IPS-NIHi11 (cell line): ENCODE data around the gene DDHD1.
"Not testable (repeated sequence)": the region's sequence is repeated elsewhere in the genome, so short reads cannot be mapped to it uniquely, and the experiment has no call there.

ENCODE experiments used
- DNase-seq: peaks from one replicate; pipeline ENCODE4 v3.0.0; 2012; ENCODE audit warnings: mixed read lengths, low spot score

DDHD1 gene

DNA sequence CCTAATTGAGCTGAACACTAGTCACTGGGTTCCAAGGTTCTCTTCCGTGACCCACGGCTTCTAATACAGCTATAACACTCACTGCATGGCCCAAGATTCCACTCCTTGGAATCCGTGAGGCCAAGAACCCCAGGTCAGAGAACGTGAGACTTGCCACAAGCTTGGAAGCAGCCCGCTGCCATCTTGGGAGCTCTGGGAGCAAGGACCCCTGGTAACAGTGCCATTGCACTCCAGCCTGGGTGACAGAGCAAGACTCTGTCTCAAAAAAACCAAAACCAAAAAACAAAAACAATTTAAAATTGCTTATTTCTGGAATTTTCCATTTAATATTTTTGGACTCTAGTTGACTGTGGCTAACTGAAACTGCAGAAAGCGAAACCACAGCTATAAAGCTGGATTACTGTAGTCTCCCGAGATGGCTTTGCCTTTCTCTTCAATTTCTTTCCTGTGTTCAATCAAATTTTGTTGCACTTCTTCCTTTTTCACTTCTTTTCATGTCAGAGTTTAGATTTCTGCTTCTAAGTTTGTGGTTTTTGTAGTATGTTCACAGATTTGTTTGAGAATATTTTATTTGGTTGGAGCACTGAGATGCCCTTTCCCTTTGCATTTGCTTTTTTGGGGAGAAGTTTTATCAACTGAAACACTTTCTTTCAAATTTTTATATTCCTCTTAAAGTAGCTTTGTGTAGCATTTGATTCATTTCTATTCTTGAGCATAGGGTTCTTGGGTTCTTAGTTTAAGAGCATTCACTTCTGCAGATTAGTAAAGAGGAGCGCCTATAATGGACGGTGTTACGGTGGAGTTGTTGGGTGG is 44.6 kb downstream of the DDHD1 start:
- no peak for DNase-seq

DNA sequence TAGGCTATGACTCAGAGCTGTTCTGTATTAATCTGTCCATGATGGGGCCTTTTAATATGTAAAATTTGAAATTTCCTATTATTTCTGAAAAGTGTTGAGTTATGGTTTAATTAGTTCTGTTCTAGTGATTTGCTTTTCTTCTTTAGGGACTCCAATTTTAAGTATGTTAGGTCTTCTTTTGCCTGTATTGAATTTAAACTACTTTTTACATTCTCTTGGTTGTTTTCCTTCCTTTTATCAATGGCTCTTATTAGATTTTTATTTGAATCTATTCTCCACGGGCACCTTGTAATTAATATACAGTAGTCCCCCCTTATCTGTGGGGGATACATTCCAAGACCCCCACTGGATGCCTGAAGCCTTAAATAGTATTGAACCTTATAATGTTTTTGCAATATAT is 46.4 kb downstream of the DDHD1 start:
- DNase-seq: no peak

DNA sequence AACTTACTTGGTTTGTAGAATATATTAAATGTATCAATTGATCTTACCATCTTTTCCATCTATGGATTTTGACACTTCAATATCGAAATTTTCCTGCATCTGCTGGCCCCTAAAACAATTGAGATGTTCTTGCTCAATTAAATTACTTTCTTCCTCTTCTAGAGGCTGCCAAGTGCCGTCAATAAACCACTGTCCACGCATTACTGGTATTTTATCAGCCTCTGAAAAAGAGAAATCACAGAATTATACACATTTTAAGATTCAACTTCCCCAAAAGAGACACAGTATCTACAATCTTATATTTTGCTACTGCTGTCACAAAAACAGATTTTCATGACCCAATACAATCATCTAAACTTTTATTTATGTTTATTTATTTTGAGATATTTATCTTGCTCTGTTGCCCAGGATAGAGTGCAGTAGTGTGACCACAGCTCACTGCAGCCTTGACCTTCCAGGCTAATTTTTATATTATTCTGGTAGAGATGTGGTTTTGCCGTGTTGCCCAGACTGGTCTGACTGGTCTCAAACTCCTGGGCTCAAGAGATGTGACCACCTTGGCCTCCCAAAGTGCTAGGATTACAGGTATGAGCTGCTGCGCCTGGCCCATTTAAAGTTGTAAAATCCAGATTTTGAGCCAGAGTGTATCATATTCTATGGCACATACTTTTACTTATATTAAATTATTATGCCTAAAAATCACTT is 49.3 kb downstream of the DDHD1 start:
- DNase-seq: no peak

DNA sequence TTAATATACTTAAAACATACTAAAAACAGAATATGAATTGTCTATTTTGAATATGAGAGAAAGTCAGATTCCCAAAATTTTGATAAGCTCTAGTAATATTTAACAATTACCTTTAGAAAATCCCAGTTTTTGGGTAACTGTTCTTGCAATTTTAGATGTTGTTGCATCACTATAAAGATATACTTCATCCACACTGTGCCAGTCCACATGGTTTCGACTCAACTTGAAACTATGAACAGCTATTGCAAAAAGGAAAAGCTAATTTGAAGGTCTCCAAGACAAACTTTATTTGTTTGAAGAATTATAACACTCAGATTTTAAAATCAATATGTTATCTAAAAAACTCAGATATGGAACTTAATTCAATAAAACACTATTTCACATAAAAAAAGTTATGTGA is 59.9 kb downstream of the DDHD1 start:
- no peak for DNase-seq

DNA sequence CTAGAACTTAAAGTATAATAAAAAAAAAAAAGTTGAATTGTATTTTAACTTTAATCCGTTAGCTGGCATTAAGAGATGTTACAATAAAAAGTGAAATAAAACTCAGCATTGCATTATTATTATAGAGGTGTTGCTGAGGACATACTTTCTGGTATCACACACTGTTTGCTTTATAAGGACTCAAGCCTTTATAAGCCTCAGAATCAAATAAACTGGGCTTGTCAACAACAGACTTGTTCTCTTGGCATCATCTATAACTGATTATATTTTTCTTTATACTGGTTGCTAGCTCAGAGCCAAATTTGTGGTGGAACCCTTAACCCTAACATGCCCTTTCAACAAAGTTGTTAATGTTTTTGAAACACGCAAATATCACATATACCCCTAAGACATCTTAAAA is 62.3 kb downstream of the DDHD1 start:
- no peak for DNase-seq

DNA sequence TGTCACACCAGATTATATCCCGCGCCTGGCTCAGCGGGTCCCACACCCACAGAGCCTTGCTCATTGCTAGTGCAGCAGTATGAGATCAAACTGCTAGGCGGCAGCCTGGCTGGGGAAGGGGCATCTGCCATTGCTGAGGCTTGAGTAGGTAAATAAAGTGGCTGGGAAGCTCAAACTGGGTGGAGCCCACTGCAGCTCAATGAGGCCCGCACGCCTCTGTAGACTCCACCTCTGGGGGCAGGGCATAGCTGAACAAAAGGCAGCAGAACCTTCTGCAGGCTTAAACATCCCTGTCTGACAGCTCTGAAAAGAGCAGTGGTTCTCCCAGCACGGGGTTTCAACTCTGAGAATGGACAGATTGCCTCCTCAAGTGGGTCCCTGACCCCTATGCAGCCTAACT is 68.2 kb downstream of the DDHD1 start:
- DNase-seq: not testable (repeated sequence)

DNA sequence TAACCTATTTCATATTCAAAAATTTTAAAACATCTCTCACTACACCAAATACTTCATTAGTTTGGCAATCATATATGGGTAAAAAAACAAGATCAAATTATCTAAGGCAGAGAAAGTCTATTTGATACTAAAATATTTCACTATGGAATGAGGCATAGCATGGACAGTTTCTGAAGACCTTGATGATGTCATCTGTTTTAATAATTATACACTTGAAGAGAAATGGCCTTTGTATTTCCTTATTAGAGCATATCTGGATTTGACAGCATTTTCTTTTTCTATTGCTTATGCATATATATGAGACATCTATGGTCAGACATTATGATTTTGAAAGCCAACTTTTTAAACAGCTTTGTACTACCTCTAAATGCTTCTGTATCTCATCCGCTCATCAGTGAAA is 88.6 kb downstream of the DDHD1 start:
- DNase-seq: no peak

DNA sequence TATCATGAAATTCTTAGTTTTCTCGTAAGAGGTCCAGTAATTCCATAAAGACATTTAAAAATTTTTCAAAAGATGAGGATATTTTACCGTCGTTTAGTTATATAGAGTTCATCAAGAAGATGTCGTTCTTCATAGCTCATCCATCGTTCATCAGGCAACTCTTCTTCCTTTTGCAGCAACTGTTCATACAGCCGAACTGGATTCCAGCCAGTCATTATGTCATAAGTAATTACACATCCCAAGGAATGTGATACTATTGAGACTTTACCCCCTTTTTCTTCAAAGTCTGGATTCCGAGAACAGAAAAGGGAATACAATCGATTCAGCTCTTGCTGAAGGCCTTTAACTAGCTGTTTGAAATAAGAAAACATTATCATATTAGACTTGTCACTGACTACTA is 90.3 kb downstream of the DDHD1 start:
- no peak for DNase-seq

DNA sequence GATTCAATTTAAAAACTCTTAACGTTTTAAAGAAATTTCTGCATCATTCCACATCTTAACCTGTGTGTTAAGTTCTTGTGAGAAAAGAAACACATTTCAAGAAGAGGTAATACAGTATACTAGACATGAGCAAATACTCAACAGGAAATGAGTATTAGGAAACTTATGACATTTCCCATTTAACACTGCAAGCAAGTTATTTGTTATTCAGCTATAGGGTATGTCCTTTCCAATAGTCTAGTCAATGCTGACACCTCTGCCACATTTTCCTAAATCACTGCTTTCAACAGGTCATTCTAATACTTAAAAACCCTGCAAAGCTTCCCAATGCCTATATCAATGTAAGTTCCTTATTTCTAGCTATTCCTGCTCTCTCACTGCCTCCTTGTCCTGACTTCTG is 93.1 kb downstream of the DDHD1 start:
- no peak for DNase-seq

DNA sequence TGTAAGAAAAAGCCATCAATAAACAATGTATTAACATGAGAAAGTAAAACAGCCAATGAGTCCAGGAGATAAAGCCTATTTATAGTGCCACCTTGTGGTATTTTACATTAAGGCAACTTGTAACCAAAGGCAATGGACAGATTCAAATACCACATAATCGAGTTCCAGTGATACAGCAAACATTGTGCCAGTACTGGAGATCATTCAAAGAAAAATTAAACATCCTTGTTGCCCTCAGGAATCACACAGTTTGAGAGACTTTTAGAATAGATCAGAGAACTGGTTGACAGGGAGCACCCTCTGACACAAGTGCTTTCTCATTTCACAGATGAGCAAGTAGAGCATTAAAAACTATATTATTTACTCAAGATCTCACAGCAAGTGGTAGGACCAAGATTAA is 98.1 kb downstream of the DDHD1 start:
- DNase-seq: peak; percentile 55

DNA sequence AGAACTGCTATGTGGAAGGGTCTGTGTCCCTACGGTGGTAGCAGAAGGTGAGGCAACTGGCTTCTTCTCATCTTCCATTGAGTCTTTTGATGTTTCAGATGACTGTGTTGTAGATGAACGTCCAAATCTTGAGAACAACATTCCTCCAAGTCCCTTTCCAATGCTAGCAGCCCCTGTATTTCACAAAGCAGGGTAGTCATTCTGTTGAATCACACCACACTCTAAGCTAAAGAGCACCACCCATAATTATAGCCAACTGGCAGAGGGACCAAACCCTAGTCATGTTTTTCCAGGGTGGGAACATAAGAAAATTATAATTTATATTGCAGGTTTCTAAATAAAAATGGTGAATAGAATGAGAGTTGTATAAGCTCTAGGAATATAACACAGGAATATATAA is 98.7 kb downstream of the DDHD1 start:
- no peak for DNase-seq

DNA sequence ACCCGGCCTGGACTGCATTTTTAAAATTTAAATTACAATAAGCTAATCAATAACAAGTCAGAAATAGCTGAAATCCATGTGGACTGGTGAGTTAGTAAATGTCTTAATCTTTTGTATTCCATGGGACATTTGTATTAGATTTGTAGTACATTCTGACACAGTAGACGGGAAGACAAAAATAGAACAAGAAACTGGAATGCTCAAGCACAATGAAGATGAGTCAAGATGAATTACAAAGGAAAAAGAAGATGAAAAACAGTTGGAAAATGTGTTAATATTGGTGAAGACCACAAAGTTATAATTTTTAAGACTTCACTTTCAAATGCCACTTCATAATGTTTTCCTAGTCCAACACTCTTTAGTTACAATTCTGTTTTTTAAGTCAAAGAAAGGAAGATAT is 104.5 kb downstream of the DDHD1 start:
- no peak for DNase-seq

DNA sequence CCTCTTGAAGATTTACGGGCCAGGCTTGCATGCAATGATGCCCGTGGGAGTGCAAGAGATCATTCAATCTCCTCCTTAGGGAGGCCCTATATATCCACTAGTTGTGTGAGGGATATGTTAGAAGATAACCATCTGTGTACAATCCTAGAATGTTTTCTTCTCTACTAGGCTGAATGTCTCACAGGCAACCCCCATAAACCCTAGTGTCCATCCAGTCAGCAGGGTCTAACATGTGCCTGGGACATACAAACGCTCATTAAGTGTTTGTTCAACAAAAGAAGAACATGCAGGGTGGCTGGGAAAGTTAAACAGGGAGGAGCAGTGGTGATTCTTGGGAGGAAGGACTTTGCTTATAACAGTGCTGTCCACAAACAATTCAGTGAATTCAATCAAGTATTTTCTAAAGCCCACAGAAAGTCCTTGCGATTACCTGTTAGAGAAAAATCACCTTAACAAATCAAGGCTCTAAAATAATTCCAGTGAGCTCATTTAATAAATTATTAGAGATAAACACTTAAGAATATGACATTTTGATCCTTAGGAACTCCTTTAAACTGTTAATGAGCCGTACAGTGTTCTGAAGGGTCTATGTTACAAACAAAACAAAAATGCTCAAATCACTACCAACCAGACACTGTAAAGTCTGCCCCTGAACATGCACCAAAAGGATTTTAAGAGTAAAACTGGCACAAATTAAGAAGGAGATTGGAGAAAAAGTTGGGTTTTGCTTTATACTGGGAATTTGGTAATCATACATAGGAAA is 105.6 kb downstream of the DDHD1 start:
- no peak for DNase-seq

DNA sequence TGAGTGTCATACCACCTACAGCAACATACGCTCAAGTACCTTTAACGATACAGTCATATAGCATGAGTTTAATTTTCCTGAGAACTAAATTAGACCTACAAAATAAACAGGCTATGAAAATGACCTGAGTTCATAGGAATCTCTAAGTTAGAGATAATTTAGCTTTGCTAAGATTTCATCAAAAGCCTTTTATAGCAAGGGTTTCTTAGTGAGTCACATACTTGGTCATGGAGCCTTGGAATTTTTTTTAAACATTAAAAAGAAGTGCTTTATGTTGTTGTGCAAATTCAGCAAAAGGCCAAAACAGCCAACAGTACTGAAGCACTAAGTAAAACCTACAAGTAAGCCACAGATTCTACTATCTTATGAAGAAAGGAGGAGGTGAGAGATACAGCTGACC is 108.6 kb downstream of the DDHD1 start:
- DNase-seq: no peak

DNA sequence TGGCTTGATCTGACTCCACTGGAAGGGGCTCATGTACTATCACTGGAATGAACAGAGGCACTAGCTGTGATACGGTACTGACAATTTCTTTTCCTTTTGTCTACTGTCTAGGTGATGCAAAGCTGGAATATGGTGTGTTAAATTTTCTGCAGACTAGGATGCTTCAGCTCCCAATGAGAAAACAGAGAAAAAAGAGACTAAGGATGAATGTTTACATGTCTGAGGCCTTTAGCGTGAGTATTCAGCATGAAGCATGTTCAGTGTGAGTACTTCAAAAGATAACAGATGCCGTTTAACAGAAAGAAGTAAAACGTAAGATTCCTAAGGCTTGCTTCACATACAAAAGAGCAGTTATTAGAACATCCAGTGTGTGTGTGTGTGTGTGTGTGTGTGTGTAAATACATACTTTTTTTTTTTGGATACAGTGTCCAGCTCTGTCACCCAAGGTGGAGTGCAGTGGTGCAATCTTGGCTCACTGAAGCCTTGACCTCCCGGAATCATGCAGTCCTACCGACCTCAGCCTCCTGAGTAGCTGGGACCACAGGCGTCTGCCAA is 110.0 kb downstream of the DDHD1 start:
- no peak for DNase-seq

DNA sequence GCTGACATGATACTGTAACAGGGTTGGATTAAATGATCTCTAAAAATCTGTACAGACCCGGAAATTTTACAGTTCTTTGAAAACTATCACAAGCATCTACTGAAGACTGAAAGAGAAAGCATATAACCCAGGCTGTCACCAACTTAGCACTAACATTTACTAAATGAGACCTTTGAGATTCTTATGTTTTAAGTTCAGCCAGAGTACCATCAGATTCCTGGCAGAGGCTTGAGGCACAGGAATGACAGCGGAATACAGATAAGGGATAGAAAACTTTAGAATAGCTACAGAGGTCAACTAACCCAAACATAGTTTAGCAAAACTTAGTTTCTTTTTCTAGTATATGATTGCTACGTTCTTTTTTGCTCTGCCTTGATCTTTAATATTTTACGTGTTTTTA is 110.6 kb downstream of the DDHD1 start:
- DNase-seq: no peak

DNA sequence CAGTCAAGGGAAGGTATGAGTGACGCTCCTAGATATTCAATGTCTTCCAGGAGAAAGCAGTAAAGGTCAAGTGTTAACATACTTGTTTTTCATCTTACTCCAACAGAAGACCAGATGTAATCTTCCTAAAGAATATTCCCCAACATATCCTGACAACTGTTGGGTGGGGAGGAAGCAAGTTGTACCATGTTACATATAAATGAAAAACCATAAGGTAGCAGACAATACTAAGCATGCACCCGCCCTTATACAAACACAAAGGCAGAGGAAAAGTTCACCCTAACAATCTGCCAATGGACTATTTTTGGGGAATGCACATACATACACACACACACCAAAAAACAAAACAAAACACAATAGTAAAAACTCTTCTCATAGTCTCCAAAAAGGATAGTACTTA is 112.1 kb downstream of the DDHD1 start:
- DNase-seq: no peak

DNA sequence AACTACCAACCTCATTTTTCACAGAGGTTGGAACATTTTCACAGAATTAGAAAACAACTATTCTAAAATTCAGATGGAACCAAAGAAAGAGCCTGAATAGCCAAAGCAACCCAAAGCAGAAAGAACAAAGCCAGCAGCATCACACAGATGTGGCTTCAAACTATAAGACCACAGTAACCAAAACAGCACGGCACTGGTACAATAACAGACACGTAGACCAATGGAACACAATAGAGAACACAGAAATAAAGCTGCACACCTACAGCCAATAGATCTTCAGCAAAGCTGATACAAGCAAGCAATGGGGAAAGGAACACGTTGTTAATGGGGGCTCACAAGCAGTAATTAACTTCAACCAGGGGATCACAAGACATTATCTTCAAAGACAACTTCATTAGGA is 114.5 kb downstream of the DDHD1 start:
- no peak for DNase-seq

DNA sequence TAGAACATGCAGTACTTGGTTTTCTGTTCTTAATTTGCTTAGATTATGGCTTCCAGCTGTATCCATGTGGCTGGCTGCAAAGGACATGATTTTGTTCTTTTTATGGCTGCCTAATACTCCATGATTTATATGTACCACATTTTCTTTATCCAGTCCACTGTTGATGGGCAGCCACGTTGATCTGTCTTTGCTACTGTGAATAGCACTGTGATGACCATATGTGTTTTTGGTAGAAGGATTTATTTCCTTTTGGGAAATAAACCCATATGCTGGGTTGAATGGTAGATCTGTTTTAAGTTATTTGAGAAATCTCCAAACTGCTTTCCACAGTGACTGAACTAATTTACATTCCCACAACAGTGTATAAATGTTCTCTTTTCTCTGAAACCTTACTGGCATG is 116.1 kb downstream of the DDHD1 start:
- no peak for DNase-seq

DNA sequence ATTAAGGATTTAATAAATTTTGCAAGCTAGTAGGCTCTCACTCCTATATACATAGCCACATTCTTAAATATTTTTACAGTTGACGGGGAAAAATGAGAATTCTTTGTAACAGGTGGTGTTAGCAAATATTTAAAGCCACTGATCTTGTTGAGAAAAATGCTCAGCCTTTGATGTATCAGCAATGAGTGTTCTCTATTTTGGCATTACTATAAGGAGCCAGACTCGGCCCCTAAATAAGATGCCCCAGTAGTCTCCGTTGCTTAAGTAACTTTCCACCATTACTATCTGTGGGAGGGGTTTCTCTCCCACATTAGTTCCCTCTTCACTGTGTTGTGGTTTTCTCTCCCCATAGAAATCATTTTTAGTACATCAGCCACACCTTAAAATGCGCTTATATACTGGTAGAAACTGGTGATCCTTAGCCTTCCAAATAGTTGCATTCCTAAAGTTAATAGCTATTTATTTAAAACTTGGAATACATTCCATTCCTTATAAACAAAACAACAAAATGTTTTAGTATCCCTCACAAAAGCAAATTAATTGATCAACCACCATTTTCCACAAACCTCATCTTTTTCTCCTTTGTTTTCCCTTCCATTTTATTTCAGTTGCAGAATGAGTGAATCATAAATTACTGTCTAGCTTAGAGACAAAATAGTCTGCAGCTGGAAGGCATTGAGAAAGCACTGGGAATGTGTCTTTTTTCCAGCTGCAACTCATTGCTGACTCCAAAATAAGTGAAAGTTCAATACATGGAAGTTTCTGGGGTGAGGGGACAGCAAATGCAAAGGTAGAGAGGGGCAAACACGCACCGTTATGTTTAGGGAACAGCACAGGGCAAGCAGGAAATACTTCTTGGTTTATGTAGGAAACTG is 117.5 kb downstream of the DDHD1 start:
- no peak for DNase-seq

DNA sequence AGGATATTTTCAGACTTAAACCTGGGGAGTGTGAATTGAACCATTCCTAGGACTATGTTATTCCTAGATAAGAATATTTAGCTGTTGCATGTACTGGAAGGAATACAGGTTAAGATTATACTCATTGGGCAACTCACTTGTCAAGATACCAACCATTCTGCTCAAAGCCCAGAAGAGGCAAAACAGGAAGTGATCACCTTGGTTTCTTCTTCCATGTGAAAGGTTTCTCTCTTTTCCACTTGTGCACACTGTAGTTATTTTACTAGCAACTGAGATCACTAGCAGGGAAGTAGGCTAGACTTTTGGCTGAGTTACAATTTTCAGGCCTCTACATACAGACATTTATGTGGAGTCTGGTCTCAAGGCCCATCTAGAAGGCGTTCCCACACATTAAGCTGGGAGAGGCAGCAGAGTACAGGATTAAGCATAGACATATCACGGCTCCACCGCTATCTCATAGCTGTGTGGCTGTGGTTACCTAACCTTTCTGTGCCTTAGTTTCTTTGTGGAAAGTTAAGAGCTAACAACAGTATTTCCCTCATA is 118.4 kb downstream of the DDHD1 start:
- no peak for DNase-seq
